H1 (cell line): Measurements from ENCODE around the gene TEKTIP1. TPM values are rescaled to one million over a fixed set of nuclear protein-coding genes. Genes with fewer than 3 reads are reported as not detected.

ENCODE experiments used
- ASH2L ChIP-seq: fragments of 200-600, 300-600 bp; sonication (generic); IDR thresholded peaks from one replicate; pipeline ENCODE4 v1.7.1; 2017; ENCODE audit warnings: low read length
- CREB1 ChIP-seq: IDR thresholded peaks from 2 replicates; pipeline ENCODE4 v1.6.1; 2012; ENCODE audit warnings: inconsistent platforms
- FOSL1 ChIP-seq: IDR thresholded peaks from 2 replicates; pipeline ENCODE4 v1.6.1; 2011; ENCODE audit warnings: mild to moderate bottlenecking, low read depth, low read length, moderate library complexity; ENCODE audit not compliant: insufficient read depth
- NRF1 ChIP-seq: IDR thresholded peaks from 2 replicates; pipeline ENCODE4 v1.6.1; 2011; ENCODE audit warnings: mild to moderate bottlenecking, low read depth, low read length, improper control_type of control experiment
- SIN3A ChIP-seq, 2 experiments: IDR thresholded peaks in 1 of 2; conservative IDR thresholded peaks in 1 of 2; 2 replicates each; pipeline ENCODE4 v1.6.1; 2011 to 2012; ENCODE audit warnings: low read length in 2 of 2, improper control_type of control experiment in 1 of 2, low read depth in 1 of 2, mild to moderate bottlenecking in 1 of 2
- SIRT6 ChIP-seq: IDR thresholded peaks from one replicate; pipeline ENCODE4 v1.7.1; 2012; ENCODE audit warnings: low read length, inconsistent platforms
- SIX5 ChIP-seq: IDR thresholded peaks from 2 replicates; pipeline ENCODE4 v1.6.1; 2011; ENCODE audit warnings: mild to moderate bottlenecking, low read depth, low read length
- SP2 ChIP-seq: IDR thresholded peaks from 2 replicates; pipeline ENCODE4 v1.6.1; 2012; ENCODE audit warnings: mild to moderate bottlenecking, low read length, inconsistent platforms
- SP4 ChIP-seq: IDR thresholded peaks from 2 replicates; pipeline ENCODE4 v1.6.1; 2012; ENCODE audit warnings: low read length, inconsistent platforms
- SRF ChIP-seq: IDR thresholded peaks from 2 replicates; pipeline ENCODE4 v1.6.1; 2011; ENCODE audit warnings: mild to moderate bottlenecking, low read depth, low read length, moderate library complexity
- SUZ12 ChIP-seq: fragments of 200-600 bp; sonication (generic); IDR thresholded peaks from 2 replicates; pipeline ENCODE4 v1.6.1; 2012; ENCODE audit warnings: mild to moderate bottlenecking, inconsistent platforms, low read length, moderate library complexity, mixed read lengths
- polyA plus RNA-seq, 7 experiments: library from polyadenylated mRNA; depleted of rRNA in 3 of 7; stranded (reverse) in 5 of 7; unstranded in 2 of 7; fragments of >200 nt in 5 of 7; fragments of 200-250 nt in 2 of 7; gene quantifications; 1 replicate in 5 of 7; 2 replicates in 1 of 7; 4 replicates in 1 of 7; pipeline versions ENCODE4 v1.2.1 to v1.2.3, GENCODE V29; 2011 to 2013; ENCODE audit warnings: missing spikeins in 2 of 7, mixed read lengths in 2 of 7
- total RNA-seq: library from RNA; stranded (reverse); fragmentation: NEBNext Ultra II Directional; extraction: Animal tissue kit (Norgen Biotek cat#: 25700); gene quantifications from 2 replicates; pipeline ENCODE4 v1.2.1, GENCODE V29; 2021
- TF ChIP-seq, protein P1 (sequence below): fragments of 300-600 bp; sonication (generic); IDR thresholded peaks from 2 replicates; pipeline ENCODE4 v1.7.1; 2012; ENCODE audit warnings: low read length, moderate library complexity, mild to moderate bottlenecking, inconsistent platforms; ENCODE audit not compliant: insufficient replicate concordance

TEKTIP1 gene
- total and polyA plus RNA-seq, 2 of the 8 experiments (the other 6 are each of a cell fraction or from before 2014, with no cell fraction given) = 1.1 TPM; not detected in 1

- TF ChIP-seq SIN3A (conservative IDR thresholded peaks at IDR 0.05 in 1 of 2, IDR thresholded peaks at IDR 0.05 in 1 of 2; ENCODE audit: low read depth in 1 of 2, low read length in 2 of 2) (peak; percentile 13 to 77; a peak in 2 of 4 replicates), ASH2L (peak; percentile 89), FOSL1 (no peak), SRF (no peak), SIRT6 (no peak), SP2 (no peak), SIX5 (peak; percentile 62), SP4 (peak; percentile 84; the same call in 1 of the 2 replicates), NRF1 (peak; percentile 74), CREB1 (no peak), SUZ12 (no peak)
- TF ChIP-seq, protein P1, sequence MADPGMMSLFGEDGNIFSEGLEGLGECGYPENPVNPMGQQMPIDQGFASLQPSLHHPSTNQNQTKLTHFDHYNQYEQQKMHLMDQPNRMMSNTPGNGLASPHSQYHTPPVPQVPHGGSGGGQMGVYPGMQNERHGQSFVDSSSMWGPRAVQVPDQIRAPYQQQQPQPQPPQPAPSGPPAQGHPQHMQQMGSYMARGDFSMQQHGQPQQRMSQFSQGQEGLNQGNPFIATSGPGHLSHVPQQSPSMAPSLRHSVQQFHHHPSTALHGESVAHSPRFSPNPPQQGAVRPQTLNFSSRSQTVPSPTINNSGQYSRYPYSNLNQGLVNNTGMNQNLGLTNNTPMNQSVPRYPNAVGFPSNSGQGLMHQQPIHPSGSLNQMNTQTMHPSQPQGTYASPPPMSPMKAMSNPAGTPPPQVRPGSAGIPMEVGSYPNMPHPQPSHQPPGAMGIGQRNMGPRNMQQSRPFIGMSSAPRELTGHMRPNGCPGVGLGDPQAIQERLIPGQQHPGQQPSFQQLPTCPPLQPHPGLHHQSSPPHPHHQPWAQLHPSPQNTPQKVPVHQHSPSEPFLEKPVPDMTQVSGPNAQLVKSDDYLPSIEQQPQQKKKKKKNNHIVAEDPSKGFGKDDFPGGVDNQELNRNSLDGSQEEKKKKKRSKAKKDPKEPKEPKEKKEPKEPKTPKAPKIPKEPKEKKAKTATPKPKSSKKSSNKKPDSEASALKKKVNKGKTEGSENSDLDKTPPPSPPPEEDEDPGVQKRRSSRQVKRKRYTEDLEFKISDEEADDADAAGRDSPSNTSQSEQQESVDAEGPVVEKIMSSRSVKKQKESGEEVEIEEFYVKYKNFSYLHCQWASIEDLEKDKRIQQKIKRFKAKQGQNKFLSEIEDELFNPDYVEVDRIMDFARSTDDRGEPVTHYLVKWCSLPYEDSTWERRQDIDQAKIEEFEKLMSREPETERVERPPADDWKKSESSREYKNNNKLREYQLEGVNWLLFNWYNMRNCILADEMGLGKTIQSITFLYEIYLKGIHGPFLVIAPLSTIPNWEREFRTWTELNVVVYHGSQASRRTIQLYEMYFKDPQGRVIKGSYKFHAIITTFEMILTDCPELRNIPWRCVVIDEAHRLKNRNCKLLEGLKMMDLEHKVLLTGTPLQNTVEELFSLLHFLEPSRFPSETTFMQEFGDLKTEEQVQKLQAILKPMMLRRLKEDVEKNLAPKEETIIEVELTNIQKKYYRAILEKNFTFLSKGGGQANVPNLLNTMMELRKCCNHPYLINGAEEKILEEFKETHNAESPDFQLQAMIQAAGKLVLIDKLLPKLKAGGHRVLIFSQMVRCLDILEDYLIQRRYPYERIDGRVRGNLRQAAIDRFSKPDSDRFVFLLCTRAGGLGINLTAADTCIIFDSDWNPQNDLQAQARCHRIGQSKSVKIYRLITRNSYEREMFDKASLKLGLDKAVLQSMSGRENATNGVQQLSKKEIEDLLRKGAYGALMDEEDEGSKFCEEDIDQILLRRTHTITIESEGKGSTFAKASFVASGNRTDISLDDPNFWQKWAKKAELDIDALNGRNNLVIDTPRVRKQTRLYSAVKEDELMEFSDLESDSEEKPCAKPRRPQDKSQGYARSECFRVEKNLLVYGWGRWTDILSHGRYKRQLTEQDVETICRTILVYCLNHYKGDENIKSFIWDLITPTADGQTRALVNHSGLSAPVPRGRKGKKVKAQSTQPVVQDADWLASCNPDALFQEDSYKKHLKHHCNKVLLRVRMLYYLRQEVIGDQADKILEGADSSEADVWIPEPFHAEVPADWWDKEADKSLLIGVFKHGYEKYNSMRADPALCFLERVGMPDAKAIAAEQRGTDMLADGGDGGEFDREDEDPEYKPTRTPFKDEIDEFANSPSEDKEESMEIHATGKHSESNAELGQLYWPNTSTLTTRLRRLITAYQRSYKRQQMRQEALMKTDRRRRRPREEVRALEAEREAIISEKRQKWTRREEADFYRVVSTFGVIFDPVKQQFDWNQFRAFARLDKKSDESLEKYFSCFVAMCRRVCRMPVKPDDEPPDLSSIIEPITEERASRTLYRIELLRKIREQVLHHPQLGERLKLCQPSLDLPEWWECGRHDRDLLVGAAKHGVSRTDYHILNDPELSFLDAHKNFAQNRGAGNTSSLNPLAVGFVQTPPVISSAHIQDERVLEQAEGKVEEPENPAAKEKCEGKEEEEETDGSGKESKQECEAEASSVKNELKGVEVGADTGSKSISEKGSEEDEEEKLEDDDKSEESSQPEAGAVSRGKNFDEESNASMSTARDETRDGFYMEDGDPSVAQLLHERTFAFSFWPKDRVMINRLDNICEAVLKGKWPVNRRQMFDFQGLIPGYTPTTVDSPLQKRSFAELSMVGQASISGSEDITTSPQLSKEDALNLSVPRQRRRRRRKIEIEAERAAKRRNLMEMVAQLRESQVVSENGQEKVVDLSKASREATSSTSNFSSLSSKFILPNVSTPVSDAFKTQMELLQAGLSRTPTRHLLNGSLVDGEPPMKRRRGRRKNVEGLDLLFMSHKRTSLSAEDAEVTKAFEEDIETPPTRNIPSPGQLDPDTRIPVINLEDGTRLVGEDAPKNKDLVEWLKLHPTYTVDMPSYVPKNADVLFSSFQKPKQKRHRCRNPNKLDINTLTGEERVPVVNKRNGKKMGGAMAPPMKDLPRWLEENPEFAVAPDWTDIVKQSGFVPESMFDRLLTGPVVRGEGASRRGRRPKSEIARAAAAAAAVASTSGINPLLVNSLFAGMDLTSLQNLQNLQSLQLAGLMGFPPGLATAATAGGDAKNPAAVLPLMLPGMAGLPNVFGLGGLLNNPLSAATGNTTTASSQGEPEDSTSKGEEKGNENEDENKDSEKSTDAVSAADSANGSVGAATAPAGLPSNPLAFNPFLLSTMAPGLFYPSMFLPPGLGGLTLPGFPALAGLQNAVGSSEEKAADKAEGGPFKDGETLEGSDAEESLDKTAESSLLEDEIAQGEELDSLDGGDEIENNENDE = no peak
Measured at GRCh38 chr19:3500429-3501101, 38.4 kb upstream of the TEKTIP1 start, which contains the start of gene DOHH (continued).
